ENCODE measurements around the gene FBXO31. TPM values are rescaled to one million over a fixed set of nuclear protein-coding genes. Genes with fewer than 3 reads are reported as not detected.

FBXO31 gene
- total and polyA plus RNA-seq, 2 of the 8 experiments (the other 6 are each of a cell fraction or from before 2014, with no cell fraction given) = 8.3 to 21.6 TPM

DNA sequence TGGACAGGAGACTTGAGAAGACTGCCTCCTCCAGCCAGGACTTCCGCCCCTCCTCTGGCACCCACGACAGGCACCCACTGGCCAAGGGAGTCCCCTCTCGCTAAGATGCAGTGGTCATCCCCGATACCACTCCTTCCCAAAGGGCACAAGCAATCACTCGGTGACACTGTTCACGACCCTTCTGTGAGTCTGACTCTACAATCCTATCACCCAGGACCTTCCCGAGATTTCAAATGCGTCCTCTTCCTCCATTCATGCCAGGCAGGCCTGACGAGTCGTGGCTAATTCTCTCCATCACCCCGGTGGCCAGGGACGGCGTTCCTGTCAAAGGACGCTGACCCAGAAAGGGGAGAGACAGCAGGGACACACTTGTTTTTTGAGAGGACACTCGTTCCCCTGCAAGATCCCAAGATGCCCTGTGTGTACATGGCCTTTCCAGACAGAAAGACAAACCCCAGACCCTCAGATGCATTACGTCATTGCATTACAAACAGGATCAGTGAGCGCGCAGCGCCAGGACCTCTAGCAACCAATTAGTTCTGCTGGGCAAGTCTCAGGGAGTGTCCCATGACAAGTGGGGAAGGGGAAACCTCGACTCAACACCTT, 12.2 kb downstream of the FBXO31 start:
- no peaks in the 10 kb centered on the region for H3K9me3 ChIP-seq (ENCODE audit: insufficient read depth in 2 of 2, low read depth in 1 of 2, low read length in 1 of 2)
- H3K23ac ChIP-seq (ENCODE audit: insufficient read length) = no peak overlapping the region
- no peak overlapping the region for H3K9ac ChIP-seq (replicated peaks in 1 of 4; ENCODE audit: extremely low read depth in 1 of 4, low read depth in 3 of 4, low read length in 3 of 4)
- H3K4me2 ChIP-seq (ENCODE audit: insufficient read depth in 1 of 2, low read depth in 2 of 2, low read length in 2 of 2) = no peak overlapping the region
- H2AK5ac ChIP-seq (ENCODE audit: low read depth, low read length) = no peak overlapping the region
- no peaks in the 10 kb centered on the region for H3K23me2 ChIP-seq (ENCODE audit: low read depth, low read length)
- H3K4ac ChIP-seq (replicated peaks; ENCODE audit: insufficient read length, low read depth, low read length) = no peak overlapping the region
- no peak overlapping the region for H3K18ac ChIP-seq (ENCODE audit: extremely low read depth, low read length)
- ChIA-PET CTCF (ENCODE audit: partially characterized antibody) (interaction anchor here (0.7 to 2.4 kb wide), 2 partner anchors 12 to 21 kb away, joined by 3 to 7 read pairs; partner anchors contain the start of gene FBXO31), POLR2A (ENCODE audit: partially characterized antibody) (no interaction called here)
- H2BK120ac ChIP-seq (replicated peaks; ENCODE audit: low read depth, low read length) = no peak overlapping the region
- no peak overlapping the region for H3K56ac ChIP-seq (replicated peaks; ENCODE audit: insufficient read length, low read depth, low read length)
- 94% methylated on average over 20 of the region's 20 CpGs; no CpG with 5 or more reads in 1 of the 2 experiments for WGBS, 2 experiments (ENCODE audit: extremely low coverage in 1 of 2, insufficient coverage in 1 of 2, insufficient read length in 1 of 2, insufficient replicate concordance in 2 of 2, low coverage in 1 of 2, low lambda C conversion rate in 2 of 2, missing lambda C conversion rate in 1 of 2)
- no peak overlapping the region for H4K5ac ChIP-seq (ENCODE audit: insufficient read length, low read depth, low read length)
- no peak overlapping the region for H2BK20ac ChIP-seq (ENCODE audit: low read length)
- H4K8ac ChIP-seq (ENCODE audit: extremely low read depth, insufficient read depth, low read length) = no peak overlapping the region
- peaks cover 0 to 45% of the 10 kb centered on the region in 2 experiments; a peak in 2 of 4 replicates for H3K79me2 ChIP-seq (ENCODE audit: control insufficient read depth in 1 of 2, insufficient read depth in 2 of 2, low read length in 2 of 2)
- no peak overlapping the region for H2BK12ac ChIP-seq (ENCODE audit: low read depth, low read length)
- FAIRE-seq = no peak
- H3K79me1 ChIP-seq (ENCODE audit: low read depth, low read length) = peaks cover 7% of the 10 kb centered on the region
- no peaks in the 10 kb centered on the region for H3K36me3 ChIP-seq (ENCODE audit: control insufficient read depth in 2 of 4, insufficient read depth in 4 of 4, low read length in 3 of 4)
- no peak overlapping the region for H3K27ac ChIP-seq (ENCODE audit: low read depth, low read length)
- no peak for DNase-seq (ENCODE audit: low read depth in 1 of 2, low spot score in 2 of 2)
- peaks cover 0 to 8% (median 0%) of the 10 kb centered on the region in 4 experiments; a peak in 2 of 7 replicates for H3K4me1 ChIP-seq (replicated peaks in 1 of 4; ENCODE audit: control insufficient read depth in 3 of 4, insufficient read depth in 4 of 4, low read length in 3 of 4)
- no peak overlapping the region for H2AFZ ChIP-seq (ENCODE audit: low read length)
- peaks cover 2 to 15% of the 10 kb centered on the region in 2 experiments for H4K20me1 ChIP-seq (replicated peaks in 1 of 2; ENCODE audit: control insufficient read depth in 1 of 2, insufficient read depth in 2 of 2, low read length in 2 of 2)
- H4K91ac ChIP-seq (replicated peaks; ENCODE audit: insufficient read length, low read length) = no peak overlapping the region
- H2BK5ac ChIP-seq (ENCODE audit: low read depth, low read length) = no peak overlapping the region
- no peak overlapping the region for H2BK15ac ChIP-seq (ENCODE audit: low read length)
- H3K27me3 ChIP-seq (replicated peaks in 1 of 4; ENCODE audit: control insufficient read depth in 3 of 4, extremely low read depth in 1 of 4, insufficient read depth in 3 of 4, low read length in 3 of 4) = no peaks in the 10 kb centered on the region
- H3K4me3 ChIP-seq (ENCODE audit: extremely low read depth in 1 of 4, insufficient read depth in 2 of 4, low read depth in 3 of 4, low read length in 4 of 4) = no peak overlapping the region; a peak in 1 of 8 replicates
- H3K14ac ChIP-seq (ENCODE audit: insufficient read length) = no peak overlapping the region
- TF ChIP-seq SIN3A (conservative IDR thresholded peaks at IDR 0.05 in 1 of 2, IDR thresholded peaks at IDR 0.05 in 1 of 2; ENCODE audit: low read depth in 1 of 2, low read length in 2 of 2) = no peak
- no peak for TF ChIP-seq NRF1 (IDR thresholded peaks at IDR 0.05; ENCODE audit: low read depth, low read length)
- TF ChIP-seq YY1 (IDR thresholded peaks at IDR 0.05; ENCODE audit: low read depth, low read length) = no peak
- TF ChIP-seq, protein P1, sequence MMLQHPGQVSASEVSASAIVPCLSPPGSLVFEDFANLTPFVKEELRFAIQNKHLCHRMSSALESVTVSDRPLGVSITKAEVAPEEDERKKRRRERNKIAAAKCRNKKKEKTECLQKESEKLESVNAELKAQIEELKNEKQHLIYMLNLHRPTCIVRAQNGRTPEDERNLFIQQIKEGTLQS (IDR thresholded peaks at IDR 0.05; ENCODE audit: insufficient read depth, low read depth, low read length) = no peak
- no peak for TF ChIP-seq GABPA (IDR thresholded peaks at IDR 0.05; ENCODE audit: borderline replicate concordance, insufficient read depth, low read length)
- TF ChIP-seq HDAC6 (IDR thresholded peaks at IDR 0.05; ENCODE audit: low read depth, low read length) = no peak
- TF ChIP-seq, protein P2, sequence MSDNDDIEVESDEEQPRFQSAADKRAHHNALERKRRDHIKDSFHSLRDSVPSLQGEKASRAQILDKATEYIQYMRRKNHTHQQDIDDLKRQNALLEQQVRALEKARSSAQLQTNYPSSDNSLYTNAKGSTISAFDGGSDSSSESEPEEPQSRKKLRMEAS (IDR thresholded peaks at IDR 0.05) = no peak

Measured in H1 (cell line).